T-helper 1 cell treated with Interleukin-12 subunit alpha and Interleukin-12 subunit beta and Interleukin-4 antibody, amounts not matched to agents 30 μg/mL and 1 μg/mL, for 36 hours (primary cell): ENCODE measurements around the gene SLC2A2.
"Not testable (repeated sequence)": the region's sequence is repeated elsewhere in the genome, so short reads cannot be mapped to it uniquely, and the experiment has no call there.

ENCODE experiments used
- H3K27ac Mint-ChIP-seq: one replicate; pipeline ENCODE4 v1.8.0; 2021; ENCODE audit warnings: mild to moderate bottlenecking, mixed read lengths
- H3K27me3 Mint-ChIP-seq: one replicate; pipeline ENCODE4 v1.8.0; 2021; ENCODE audit warnings: low read depth, mixed read lengths
- H3K36me3 Mint-ChIP-seq: one replicate; pipeline ENCODE4 v1.8.0; 2021; ENCODE audit warnings: low read depth, mixed read lengths
- H3K4me1 Mint-ChIP-seq: one replicate; pipeline ENCODE4 v1.8.0; 2021; ENCODE audit warnings: low read depth, mixed read lengths
- H3K4me3 Mint-ChIP-seq: one replicate; pipeline ENCODE4 v1.8.0; 2021; ENCODE audit warnings: mild to moderate bottlenecking, moderate library complexity, mixed read lengths
- H3K9me3 Mint-ChIP-seq: one replicate; pipeline ENCODE4 v1.8.0; 2021; ENCODE audit warnings: mixed read lengths

Gene SLC2A2

GRCh38 chr3:170980399-170980798 is 46.1 kb downstream of the SLC2A2 start:
- peaks cover 8% of the 10 kb centered on the region for H3K27me3 Mint-ChIP-seq
- no peaks in the 10 kb centered on the region for H3K4me1 Mint-ChIP-seq
- no peak overlapping the region for H3K4me3 Mint-ChIP-seq
- no peak overlapping the region for H3K27ac Mint-ChIP-seq
- H3K36me3 Mint-ChIP-seq, result no peaks in the 10 kb centered on the region
- H3K9me3 Mint-ChIP-seq, result no peaks in the 10 kb centered on the region

- Mint-ChIP-seq H3K27ac (no peak overlapping the region), H3K4me3 (no peak overlapping the region), H3K4me1 (no peaks in the 10 kb centered on the region), H3K27me3 (peaks cover 8% of the 10 kb centered on the region), H3K36me3 (no peaks in the 10 kb centered on the region), H3K9me3 (no peaks in the 10 kb centered on the region)
Measured at GRCh38 chr3:170977949-170978745, 48.4 kb downstream of the SLC2A2 start.

- no peaks in the 10 kb centered on the region for H3K36me3 Mint-ChIP-seq
- H3K27ac Mint-ChIP-seq, result no peak overlapping the region
- no peaks in the 10 kb centered on the region for H3K4me1 Mint-ChIP-seq
Measured at GRCh38 chr3:170976190-170976519, 50.4 kb downstream of the SLC2A2 start.

GRCh38 chr3:170975283-170976189 is 51.0 kb downstream of the SLC2A2 start:
- Mint-ChIP-seq H3K4me3 (no peak overlapping the region), H3K9me3 (no peaks in the 10 kb centered on the region), H3K27ac (no peak overlapping the region), H3K36me3 (no peaks in the 10 kb centered on the region), H3K27me3 (peaks cover 20% of the 10 kb centered on the region), H3K4me1 (no peaks in the 10 kb centered on the region)

More at GRCh38 chr3:170976190-170976519, 50.4 kb downstream of the SLC2A2 start:
- Mint-ChIP-seq H3K4me3 (no peak overlapping the region), H3K27me3 (peaks cover 20% of the 10 kb centered on the region), H3K9me3 (no peaks in the 10 kb centered on the region)

GRCh38 chr3:170974872-170975271 is 51.6 kb downstream of the SLC2A2 start:
- H3K36me3 Mint-ChIP-seq, result no peaks in the 10 kb centered on the region
- no peak overlapping the region for H3K4me3 Mint-ChIP-seq
- H3K27me3 Mint-ChIP-seq, result peaks cover 19% of the 10 kb centered on the region
- no peak overlapping the region for H3K27ac Mint-ChIP-seq
- H3K4me1 Mint-ChIP-seq, result no peaks in the 10 kb centered on the region
- peaks cover 3% of the 10 kb centered on the region for H3K9me3 Mint-ChIP-seq

- H3K4me1 Mint-ChIP-seq, H3K9me3 Mint-ChIP-seq, H3K4me3 Mint-ChIP-seq, H3K36me3 Mint-ChIP-seq, H3K27ac Mint-ChIP-seq: not testable (repeated sequence)
- peaks cover 12% of the 10 kb centered on the region for H3K27me3 Mint-ChIP-seq
Measured at GRCh38 chr3:170972917-170973316, 53.6 kb downstream of the SLC2A2 start.

GRCh38 chr3:170967126-170967525 is 59.4 kb downstream of the SLC2A2 start:
- Mint-ChIP-seq H3K27ac (no peak overlapping the region), H3K4me1 (no peaks in the 10 kb centered on the region), H3K9me3 (peaks cover 3% of the 10 kb centered on the region), H3K36me3 (no peaks in the 10 kb centered on the region), H3K4me3 (no peak overlapping the region), H3K27me3 (peaks cover 6% of the 10 kb centered on the region)

GRCh38 chr3:170966495-170966894 is 60.0 kb downstream of the SLC2A2 start:
- Mint-ChIP-seq H3K36me3 (no peaks in the 10 kb centered on the region), H3K4me1 (no peaks in the 10 kb centered on the region), H3K27ac (no peak overlapping the region), H3K4me3 (no peak overlapping the region), H3K27me3 (peaks cover 3% of the 10 kb centered on the region), H3K9me3 (peaks cover 3% of the 10 kb centered on the region)

- Mint-ChIP-seq H3K27ac (no peak overlapping the region), H3K4me1 (no peaks in the 10 kb centered on the region), H3K27me3 (peaks cover 5% of the 10 kb centered on the region), H3K36me3 (no peaks in the 10 kb centered on the region), H3K9me3 (no peaks in the 10 kb centered on the region), H3K4me3 (no peak overlapping the region)
Measured at GRCh38 chr3:170962411-170962810, 64.1 kb downstream of the SLC2A2 start.

- Mint-ChIP-seq H3K4me1 (no peaks in the 10 kb centered on the region), H3K9me3 (no peaks in the 10 kb centered on the region), H3K27ac (no peak overlapping the region), H3K27me3 (peaks cover 11% of the 10 kb centered on the region), H3K36me3 (no peaks in the 10 kb centered on the region), H3K4me3 (no peak overlapping the region)
Measured at GRCh38 chr3:170961616-170962400, 64.7 kb downstream of the SLC2A2 start.

GRCh38 chr3:170959457-170959856 is 67.1 kb downstream of the SLC2A2 start:
- peaks cover 30% of the 10 kb centered on the region for H3K27me3 Mint-ChIP-seq
- H3K36me3 Mint-ChIP-seq, result no peaks in the 10 kb centered on the region
- no peaks in the 10 kb centered on the region for H3K9me3 Mint-ChIP-seq
- H3K4me1 Mint-ChIP-seq, result no peaks in the 10 kb centered on the region
- H3K4me3 Mint-ChIP-seq, result no peak overlapping the region
- H3K27ac Mint-ChIP-seq, result no peak overlapping the region

- Mint-ChIP-seq H3K27me3 (peaks cover 30% of the 10 kb centered on the region), H3K9me3 (no peaks in the 10 kb centered on the region), H3K36me3 (no peaks in the 10 kb centered on the region), H3K4me1 (no peaks in the 10 kb centered on the region), H3K4me3 (no peak overlapping the region), H3K27ac (no peak overlapping the region)
Measured at GRCh38 chr3:170956647-170957046, 69.9 kb downstream of the SLC2A2 start.

- no peaks in the 10 kb centered on the region for H3K9me3 Mint-ChIP-seq
Measured at GRCh38 chr3:170953736-170954135, 72.8 kb downstream of the SLC2A2 start.

GRCh38 chr3:170953229-170953628 is 73.3 kb downstream of the SLC2A2 start:
- no peaks in the 10 kb centered on the region for H3K36me3 Mint-ChIP-seq
- no peaks in the 10 kb centered on the region for H3K4me1 Mint-ChIP-seq
- H3K27ac Mint-ChIP-seq, result no peak overlapping the region
- no peak overlapping the region for H3K4me3 Mint-ChIP-seq
- H3K27me3 Mint-ChIP-seq, result peaks cover 26% of the 10 kb centered on the region
- H3K9me3 Mint-ChIP-seq, result no peaks in the 10 kb centered on the region

More at GRCh38 chr3:170953736-170954135, 72.8 kb downstream of the SLC2A2 start:
- Mint-ChIP-seq H3K36me3 (no peaks in the 10 kb centered on the region), H3K4me1 (no peaks in the 10 kb centered on the region), H3K27ac (no peak overlapping the region), H3K27me3 (peaks cover 26% of the 10 kb centered on the region), H3K4me3 (no peak overlapping the region)
